ENCODE measurements around the gene SCARF2. TPM values are rescaled to one million over a fixed set of nuclear protein-coding genes. Genes with fewer than 3 reads are reported as not detected.
A peak's percentile ranks its signal among the peaks of the same experiment; 100 is the strongest.

SCARF2 gene
- total RNA-seq, 1 donor from 2014 or later: 8.1 TPM

- Mint-ChIP-seq H3K27me3 (ENCODE audit: unreplicated experiment) (no peaks in the 10 kb centered on the region), H3K27ac (ENCODE audit: unreplicated experiment) (no peak overlapping the region), H3K36me3 (ENCODE audit: low read depth, unreplicated experiment) (peaks cover 12% of the 10 kb centered on the region), H3K4me3 (ENCODE audit: unreplicated experiment) (peak overlapping the region; percentile 35), H3K9me3 (ENCODE audit: unreplicated experiment) (no peaks in the 10 kb centered on the region), H3K4me1 (ENCODE audit: unreplicated experiment) (no peaks in the 10 kb centered on the region)
- no peak for DNase-seq (ENCODE audit: low spot score)
- TF ChIP-seq, protein P1, sequence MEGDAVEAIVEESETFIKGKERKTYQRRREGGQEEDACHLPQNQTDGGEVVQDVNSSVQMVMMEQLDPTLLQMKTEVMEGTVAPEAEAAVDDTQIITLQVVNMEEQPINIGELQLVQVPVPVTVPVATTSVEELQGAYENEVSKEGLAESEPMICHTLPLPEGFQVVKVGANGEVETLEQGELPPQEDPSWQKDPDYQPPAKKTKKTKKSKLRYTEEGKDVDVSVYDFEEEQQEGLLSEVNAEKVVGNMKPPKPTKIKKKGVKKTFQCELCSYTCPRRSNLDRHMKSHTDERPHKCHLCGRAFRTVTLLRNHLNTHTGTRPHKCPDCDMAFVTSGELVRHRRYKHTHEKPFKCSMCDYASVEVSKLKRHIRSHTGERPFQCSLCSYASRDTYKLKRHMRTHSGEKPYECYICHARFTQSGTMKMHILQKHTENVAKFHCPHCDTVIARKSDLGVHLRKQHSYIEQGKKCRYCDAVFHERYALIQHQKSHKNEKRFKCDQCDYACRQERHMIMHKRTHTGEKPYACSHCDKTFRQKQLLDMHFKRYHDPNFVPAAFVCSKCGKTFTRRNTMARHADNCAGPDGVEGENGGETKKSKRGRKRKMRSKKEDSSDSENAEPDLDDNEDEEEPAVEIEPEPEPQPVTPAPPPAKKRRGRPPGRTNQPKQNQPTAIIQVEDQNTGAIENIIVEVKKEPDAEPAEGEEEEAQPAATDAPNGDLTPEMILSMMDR (IDR thresholded peaks at IDR 0.05; ENCODE audit: unreplicated experiment): no peak
These were observed 8.9 kb upstream of the SCARF2 start for GRCh38 chr22:20446383-20446970.

DNA sequence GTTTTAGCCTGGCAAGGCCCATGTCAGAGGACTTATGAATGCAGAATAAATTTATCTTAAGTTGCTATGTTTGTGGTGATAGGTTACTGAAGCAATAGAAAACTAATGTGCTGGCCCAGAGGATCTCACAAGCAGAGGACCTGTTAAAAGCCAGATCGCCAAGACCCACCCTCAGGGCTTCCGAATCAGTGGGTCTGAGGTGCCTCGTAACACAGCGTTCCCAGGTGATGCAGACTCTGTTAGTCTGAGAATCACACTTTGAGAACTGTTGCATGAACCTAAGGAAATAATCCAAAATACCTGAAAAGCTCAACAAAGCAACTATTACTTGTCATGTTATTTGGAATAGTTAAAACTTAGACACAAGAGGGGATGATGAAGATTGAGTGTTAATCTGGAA is 6.7 kb upstream of the SCARF2 start:
- Mint-ChIP-seq H3K4me3 (ENCODE audit: unreplicated experiment) (peak overlapping the region; percentile 56), H3K27ac (ENCODE audit: unreplicated experiment) (no peak overlapping the region), H3K9me3 (ENCODE audit: unreplicated experiment) (no peaks in the 10 kb centered on the region), H3K36me3 (ENCODE audit: low read depth, unreplicated experiment) (peaks cover 6% of the 10 kb centered on the region), H3K27me3 (ENCODE audit: unreplicated experiment) (peaks cover 4% of the 10 kb centered on the region), H3K4me1 (ENCODE audit: unreplicated experiment) (peaks cover 3% of the 10 kb centered on the region)
- DNase-seq (ENCODE audit: low spot score): no peak
- TF ChIP-seq, protein P1 (IDR thresholded peaks at IDR 0.05; ENCODE audit: unreplicated experiment): no peak

- H3K27me3 Mint-ChIP-seq (ENCODE audit: unreplicated experiment): peaks cover 7% of the 10 kb centered on the region
- H3K9me3 Mint-ChIP-seq (ENCODE audit: unreplicated experiment): no peaks in the 10 kb centered on the region
These were observed 5.1 kb upstream of the SCARF2 start for GRCh38 chr22:20442485-20443284.

GRCh38 chr22:20441631-20442484 is 4.2 kb upstream of the SCARF2 start:
- Mint-ChIP-seq H3K36me3 (ENCODE audit: low read depth, unreplicated experiment) (peaks cover 6% of the 10 kb centered on the region), H3K4me1 (ENCODE audit: unreplicated experiment) (peaks cover 11% of the 10 kb centered on the region), H3K9me3 (ENCODE audit: unreplicated experiment) (no peaks in the 10 kb centered on the region), H3K4me3 (ENCODE audit: unreplicated experiment) (no peak overlapping the region), H3K27ac (ENCODE audit: unreplicated experiment) (no peak overlapping the region), H3K27me3 (ENCODE audit: unreplicated experiment) (peaks cover 11% of the 10 kb centered on the region)
- no peak for DNase-seq (ENCODE audit: low spot score)
- TF ChIP-seq, protein P1 (IDR thresholded peaks at IDR 0.05; ENCODE audit: unreplicated experiment): no peak

More at GRCh38 chr22:20442485-20443284, 5.1 kb upstream of the SCARF2 start:
- DNase-seq (ENCODE audit: low spot score): no peak
- Mint-ChIP-seq H3K4me3 (ENCODE audit: unreplicated experiment) (peak overlapping the region; percentile 74), H3K27ac (ENCODE audit: unreplicated experiment) (peak overlapping the region; percentile 58), H3K36me3 (ENCODE audit: low read depth, unreplicated experiment) (peaks cover 6% of the 10 kb centered on the region), H3K4me1 (ENCODE audit: unreplicated experiment) (peaks cover 7% of the 10 kb centered on the region)
- TF ChIP-seq, protein P1 (IDR thresholded peaks at IDR 0.05; ENCODE audit: unreplicated experiment): no peak
